SK-N-SH treated with all-trans-retinoic acid at 6 μM for 48 hours (cell line): ENCODE data around the gene RAB3IL1.

Experiments used
- BACH2 ChIP-seq: fragments of 250-450 bp; sonication (Bioruptor Pico); IDR thresholded peaks from 2 replicates; pipeline ENCODE4 v1.9.0; 2021; ENCODE audit warnings: mild to moderate bottlenecking, borderline replicate concordance
- PPARA ChIP-seq: fragments of 250-450 bp; sonication (Bioruptor Pico); IDR thresholded peaks from 2 replicates; pipeline ENCODE4 v1.5.0; 2020; ENCODE audit warnings: mild to moderate bottlenecking, borderline replicate concordance
- TOX ChIP-seq: fragments of 250-450 bp; sonication (Bioruptor Pico); IDR thresholded peaks from 2 replicates; pipeline ENCODE4 v1.8.0; 2021; ENCODE audit warnings: mild to moderate bottlenecking, moderate library complexity, borderline replicate concordance
- ZFP30 ChIP-seq: fragments of 450-650 bp; formaldehyde crosslinking; IDR thresholded peaks from 2 replicates; pipeline ENCODE4 v1.5.0; 2022; ENCODE audit warnings: mild to moderate bottlenecking, moderate library complexity
- TF ChIP-seq, protein P1 (sequence below): fragments of 250-450 bp; sonication (Bioruptor Pico); IDR thresholded peaks from 2 replicates; pipeline ENCODE4 v1.8.0; 2021; ENCODE audit warnings: low read depth, mild to moderate bottlenecking, moderate library complexity, borderline replicate concordance
- TF ChIP-seq, protein P2 (sequence below): fragments of 250-450 bp; sonication (Bioruptor Pico); IDR thresholded peaks from 2 replicates; pipeline ENCODE4 v1.8.0; 2020; ENCODE audit warnings: mild to moderate bottlenecking, moderate library complexity, borderline replicate concordance

DNA sequence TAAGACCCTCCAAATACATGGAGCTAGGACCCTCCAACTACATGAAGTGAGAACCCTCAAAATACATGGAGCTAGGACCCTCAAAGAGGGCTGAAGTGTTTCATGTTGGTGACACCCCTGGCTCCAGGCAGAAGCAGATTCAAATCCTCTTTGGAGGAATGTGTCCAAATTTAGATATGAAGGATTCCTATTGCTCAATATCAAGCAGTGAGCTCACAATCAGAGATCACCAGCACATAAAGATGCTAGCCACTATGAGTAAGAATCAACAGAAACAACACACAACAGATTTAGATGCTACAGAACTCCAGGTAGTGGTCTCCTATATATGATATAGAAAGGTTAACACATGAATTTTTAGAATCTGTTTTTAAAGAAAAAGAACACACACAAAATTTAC lies 11.2 kb upstream of the RAB3IL1 start:
- TF ChIP-seq PPARA (CRISPR knock-in tag) = no peak
- TF ChIP-seq ZFP30 (CRISPR knock-in tag) = no peak
- no peak for TF ChIP-seq BACH2 (CRISPR knock-in tag)
- TF ChIP-seq TOX (CRISPR knock-in tag) = no peak
- TF ChIP-seq, protein P1, sequence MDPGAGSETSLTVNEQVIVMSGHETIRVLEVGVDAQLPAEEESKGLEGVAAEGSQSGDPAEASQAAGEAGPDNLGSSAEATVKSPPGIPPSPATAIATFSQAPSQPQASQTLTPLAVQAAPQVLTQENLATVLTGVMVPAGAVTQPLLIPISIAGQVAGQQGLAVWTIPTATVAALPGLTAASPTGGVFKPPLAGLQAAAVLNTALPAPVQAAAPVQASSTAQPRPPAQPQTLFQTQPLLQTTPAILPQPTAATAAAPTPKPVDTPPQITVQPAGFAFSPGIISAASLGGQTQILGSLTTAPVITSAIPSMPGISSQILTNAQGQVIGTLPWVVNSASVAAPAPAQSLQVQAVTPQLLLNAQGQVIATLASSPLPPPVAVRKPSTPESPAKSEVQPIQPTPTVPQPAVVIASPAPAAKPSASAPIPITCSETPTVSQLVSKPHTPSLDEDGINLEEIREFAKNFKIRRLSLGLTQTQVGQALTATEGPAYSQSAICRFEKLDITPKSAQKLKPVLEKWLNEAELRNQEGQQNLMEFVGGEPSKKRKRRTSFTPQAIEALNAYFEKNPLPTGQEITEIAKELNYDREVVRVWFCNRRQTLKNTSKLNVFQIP (CRISPR knock-in tag) = no peak
- TF ChIP-seq, protein P2, sequence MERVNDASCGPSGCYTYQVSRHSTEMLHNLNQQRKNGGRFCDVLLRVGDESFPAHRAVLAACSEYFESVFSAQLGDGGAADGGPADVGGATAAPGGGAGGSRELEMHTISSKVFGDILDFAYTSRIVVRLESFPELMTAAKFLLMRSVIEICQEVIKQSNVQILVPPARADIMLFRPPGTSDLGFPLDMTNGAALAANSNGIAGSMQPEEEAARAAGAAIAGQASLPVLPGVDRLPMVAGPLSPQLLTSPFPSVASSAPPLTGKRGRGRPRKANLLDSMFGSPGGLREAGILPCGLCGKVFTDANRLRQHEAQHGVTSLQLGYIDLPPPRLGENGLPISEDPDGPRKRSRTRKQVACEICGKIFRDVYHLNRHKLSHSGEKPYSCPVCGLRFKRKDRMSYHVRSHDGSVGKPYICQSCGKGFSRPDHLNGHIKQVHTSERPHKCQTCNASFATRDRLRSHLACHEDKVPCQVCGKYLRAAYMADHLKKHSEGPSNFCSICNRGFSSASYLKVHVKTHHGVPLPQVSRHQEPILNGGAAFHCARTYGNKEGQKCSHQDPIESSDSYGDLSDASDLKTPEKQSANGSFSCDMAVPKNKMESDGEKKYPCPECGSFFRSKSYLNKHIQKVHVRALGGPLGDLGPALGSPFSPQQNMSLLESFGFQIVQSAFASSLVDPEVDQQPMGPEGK (CRISPR knock-in tag) = no peak
